HepG2 (cell line): ENCODE measurements around the gene SLC22A23. TPM values are rescaled to one million over a fixed set of nuclear protein-coding genes. Genes with fewer than 3 reads are reported as not detected.

Experiments
- ARID2 ChIP-seq: sonication (generic); formaldehyde crosslinking; IDR thresholded peaks from 2 replicates; pipeline ENCODE4 v1.8.1; 2022; ENCODE audit warnings: mild to moderate bottlenecking, missing genetic modification reagents, borderline replicate concordance
- ERF ChIP-seq: IDR thresholded peaks from 2 replicates; pipeline ENCODE4 v1.6.1; 2018; ENCODE audit warnings: missing biosample characterization, missing genetic modification reagents
- HCFC1 ChIP-seq: fragments of 150-350 bp; IDR thresholded peaks from 2 replicates; pipeline ENCODE4 v1.6.1; 2014; ENCODE audit warnings: low read depth, low read length
- HNF4A ChIP-seq: sonication (generic); formaldehyde crosslinking; IDR thresholded peaks from 2 replicates; pipeline ENCODE4 v1.4.0; 2020; ENCODE audit warnings: missing genetic modification reagents
- MED8 ChIP-seq: sonication (generic); formaldehyde crosslinking; IDR thresholded peaks from 2 replicates; pipeline ENCODE4 v1.8.1; 2023; ENCODE audit warnings: mild to moderate bottlenecking, missing genetic modification reagents; ENCODE audit not compliant: insufficient replicate concordance
- POLR2AphosphoS5 ChIP-seq: IDR thresholded peaks from 2 replicates; pipeline ENCODE4 v1.6.1; 2012; ENCODE audit warnings: low read depth, low read length
- RBAK ChIP-seq: sonication (generic); formaldehyde crosslinking; IDR thresholded peaks from 2 replicates; pipeline ENCODE4 v1.5.1; 2020; ENCODE audit warnings: mild to moderate bottlenecking, missing genetic modification reagents
- ZNF292 ChIP-seq: sonication (generic); formaldehyde crosslinking; IDR thresholded peaks from 2 replicates; pipeline ENCODE4 v1.8.1; 2022; ENCODE audit warnings: mild to moderate bottlenecking, low read depth, missing genetic modification reagents, borderline replicate concordance
- ZNF329 ChIP-seq: sonication (generic); formaldehyde crosslinking; IDR thresholded peaks from 2 replicates; pipeline ENCODE4 v1.9.0; 2021; ENCODE audit warnings: low read depth, mild to moderate bottlenecking, missing genetic modification reagents
- ZNF572 ChIP-seq: sonication (generic); formaldehyde crosslinking; IDR thresholded peaks from 2 replicates; pipeline ENCODE4 v1.5.1; 2020; ENCODE audit warnings: mild to moderate bottlenecking, missing genetic modification reagents
- ZNF724P ChIP-seq: sonication (generic); formaldehyde crosslinking; IDR thresholded peaks from 2 replicates; pipeline ENCODE4 v1.8.0; 2022; ENCODE audit warnings: missing genetic modification reagents, borderline replicate concordance
- polyA plus RNA-seq, 8 experiments: library from polyadenylated mRNA; depleted of rRNA in 3 of 8; stranded (reverse) in 7 of 8; unstranded in 1 of 8; fragments of >200 nt; fragmentation: Illumina TruSeq in 4 of 8; extraction: Trizol in 4 of 8; gene quantifications; 2 replicates each; pipeline versions ENCODE4 v1.2.1 to v1.2.3, GENCODE V29; 2011 to 2016; ENCODE audit warnings: low read depth in 4 of 8, missing spikeins in 1 of 8, mixed read lengths in 1 of 8; ENCODE audit not compliant: insufficient read depth in 1 of 8
- total RNA-seq, 5 experiments: library from RNA; depleted of rRNA; stranded (reverse); fragments of >200 nt; fragmentation: Illumina TruSeq; extraction: Trizol; gene quantifications; 2 replicates each; pipeline ENCODE4 v1.2.3, GENCODE V29; 2016; ENCODE audit warnings: low read depth in 1 of 5
- TF ChIP-seq, protein P1 (sequence below): sonication (generic); formaldehyde crosslinking; IDR thresholded peaks from 2 replicates; pipeline ENCODE4 v1.9.0; 2021; ENCODE audit warnings: missing genetic modification reagents, borderline replicate concordance
- TF ChIP-seq, protein P2 (sequence below): sonication (generic); formaldehyde crosslinking; IDR thresholded peaks from 2 replicates; pipeline ENCODE4 v1.4.0; 2020; ENCODE audit warnings: missing genetic modification reagents
- TF ChIP-seq, protein P3 (sequence below): sonication (generic); formaldehyde crosslinking; IDR thresholded peaks from 2 replicates; pipeline ENCODE4 v1.4.0; 2020; ENCODE audit warnings: missing genetic modification reagents, mild to moderate bottlenecking, borderline replicate concordance
- TF ChIP-seq, protein P4 (sequence below): sonication (generic); formaldehyde crosslinking; IDR thresholded peaks from 2 replicates; pipeline ENCODE4 v1.4.0; 2020; ENCODE audit warnings: mild to moderate bottlenecking, low read depth, missing genetic modification reagents

The SLC22A23 gene
- total and polyA plus RNA-seq, 2 of the 13 experiments (the other 11 are each of a cell fraction or from before 2014, with no cell fraction given) = 11.8 to 17.5 TPM

DNA sequence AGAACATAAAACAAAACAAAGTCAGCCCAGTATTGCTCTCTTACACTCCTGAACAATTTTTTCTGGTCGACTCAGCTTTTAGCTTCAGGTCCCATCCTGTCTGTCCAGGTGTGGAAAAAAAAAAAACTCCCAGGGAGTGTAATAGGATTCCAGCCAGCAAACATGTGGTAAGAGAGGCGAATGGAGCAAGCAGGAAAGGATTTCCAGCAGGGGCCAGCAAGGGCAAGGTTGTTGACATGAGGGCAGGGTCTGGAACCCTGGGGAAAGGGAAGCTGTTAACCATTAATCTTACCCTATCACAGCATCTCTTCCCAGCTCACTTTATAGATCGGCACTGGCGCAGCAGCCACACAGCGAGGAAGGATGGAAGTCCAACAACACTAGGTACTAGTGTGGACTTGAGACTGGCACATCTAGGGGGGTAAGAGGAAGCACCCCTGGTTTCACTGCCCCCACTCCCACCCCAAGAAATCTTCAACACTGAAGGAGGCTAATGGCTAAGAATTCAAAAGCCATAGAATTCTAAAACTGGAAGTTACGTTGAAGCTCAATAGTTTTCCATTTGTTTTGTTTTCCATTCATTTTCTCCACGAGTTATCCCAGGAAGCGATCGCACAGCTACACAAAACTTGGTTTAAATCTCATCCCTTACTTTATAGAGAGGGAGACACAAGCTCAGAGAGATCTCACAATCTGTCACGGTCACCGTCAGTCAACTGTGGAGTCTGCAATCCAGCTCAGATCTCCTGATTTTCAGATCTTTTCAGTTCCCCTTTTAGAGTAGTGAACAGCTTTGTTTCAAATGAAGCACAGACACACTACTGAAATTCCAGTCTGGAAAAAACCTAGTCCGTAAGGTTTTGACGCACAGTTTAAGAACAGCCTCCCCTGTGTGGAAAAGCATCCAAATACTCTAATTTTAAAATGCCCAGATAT lies 53.3 kb downstream of the SLC22A23 start (continued):
- peak; percentile 95 for TF ChIP-seq HNF4A (CRISPR knock-in tag)
- TF ChIP-seq ZNF292 = peak; percentile 99
- TF ChIP-seq, protein P1, sequence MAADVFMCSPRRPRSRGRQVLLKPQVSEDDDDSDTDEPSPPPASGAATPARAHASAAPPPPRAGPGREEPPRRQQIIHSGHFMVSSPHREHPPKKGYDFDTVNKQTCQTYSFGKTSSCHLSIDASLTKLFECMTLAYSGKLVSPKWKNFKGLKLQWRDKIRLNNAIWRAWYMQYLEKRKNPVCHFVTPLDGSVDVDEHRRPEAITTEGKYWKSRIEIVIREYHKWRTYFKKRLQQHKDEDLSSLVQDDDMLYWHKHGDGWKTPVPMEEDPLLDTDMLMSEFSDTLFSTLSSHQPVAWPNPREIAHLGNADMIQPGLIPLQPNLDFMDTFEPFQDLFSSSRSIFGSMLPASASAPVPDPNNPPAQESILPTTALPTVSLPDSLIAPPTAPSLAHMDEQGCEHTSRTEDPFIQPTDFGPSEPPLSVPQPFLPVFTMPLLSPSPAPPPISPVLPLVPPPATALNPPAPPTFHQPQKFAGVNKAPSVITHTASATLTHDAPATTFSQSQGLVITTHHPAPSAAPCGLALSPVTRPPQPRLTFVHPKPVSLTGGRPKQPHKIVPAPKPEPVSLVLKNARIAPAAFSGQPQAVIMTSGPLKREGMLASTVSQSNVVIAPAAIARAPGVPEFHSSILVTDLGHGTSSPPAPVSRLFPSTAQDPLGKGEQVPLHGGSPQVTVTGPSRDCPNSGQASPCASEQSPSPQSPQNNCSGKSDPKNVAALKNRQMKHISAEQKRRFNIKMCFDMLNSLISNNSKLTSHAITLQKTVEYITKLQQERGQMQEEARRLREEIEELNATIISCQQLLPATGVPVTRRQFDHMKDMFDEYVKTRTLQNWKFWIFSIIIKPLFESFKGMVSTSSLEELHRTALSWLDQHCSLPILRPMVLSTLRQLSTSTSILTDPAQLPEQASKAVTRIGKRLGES (CRISPR knock-in tag) = no peak
- peak; percentile 96 for TF ChIP-seq MED8 (CRISPR knock-in tag)
- peak; percentile 95 for TF ChIP-seq ERF
- TF ChIP-seq RBAK (CRISPR knock-in tag) = peak; percentile 71; the same call in 1 of the 2 replicates
- no peak for TF ChIP-seq ZNF572 (CRISPR knock-in tag)
- TF ChIP-seq, protein P2, sequence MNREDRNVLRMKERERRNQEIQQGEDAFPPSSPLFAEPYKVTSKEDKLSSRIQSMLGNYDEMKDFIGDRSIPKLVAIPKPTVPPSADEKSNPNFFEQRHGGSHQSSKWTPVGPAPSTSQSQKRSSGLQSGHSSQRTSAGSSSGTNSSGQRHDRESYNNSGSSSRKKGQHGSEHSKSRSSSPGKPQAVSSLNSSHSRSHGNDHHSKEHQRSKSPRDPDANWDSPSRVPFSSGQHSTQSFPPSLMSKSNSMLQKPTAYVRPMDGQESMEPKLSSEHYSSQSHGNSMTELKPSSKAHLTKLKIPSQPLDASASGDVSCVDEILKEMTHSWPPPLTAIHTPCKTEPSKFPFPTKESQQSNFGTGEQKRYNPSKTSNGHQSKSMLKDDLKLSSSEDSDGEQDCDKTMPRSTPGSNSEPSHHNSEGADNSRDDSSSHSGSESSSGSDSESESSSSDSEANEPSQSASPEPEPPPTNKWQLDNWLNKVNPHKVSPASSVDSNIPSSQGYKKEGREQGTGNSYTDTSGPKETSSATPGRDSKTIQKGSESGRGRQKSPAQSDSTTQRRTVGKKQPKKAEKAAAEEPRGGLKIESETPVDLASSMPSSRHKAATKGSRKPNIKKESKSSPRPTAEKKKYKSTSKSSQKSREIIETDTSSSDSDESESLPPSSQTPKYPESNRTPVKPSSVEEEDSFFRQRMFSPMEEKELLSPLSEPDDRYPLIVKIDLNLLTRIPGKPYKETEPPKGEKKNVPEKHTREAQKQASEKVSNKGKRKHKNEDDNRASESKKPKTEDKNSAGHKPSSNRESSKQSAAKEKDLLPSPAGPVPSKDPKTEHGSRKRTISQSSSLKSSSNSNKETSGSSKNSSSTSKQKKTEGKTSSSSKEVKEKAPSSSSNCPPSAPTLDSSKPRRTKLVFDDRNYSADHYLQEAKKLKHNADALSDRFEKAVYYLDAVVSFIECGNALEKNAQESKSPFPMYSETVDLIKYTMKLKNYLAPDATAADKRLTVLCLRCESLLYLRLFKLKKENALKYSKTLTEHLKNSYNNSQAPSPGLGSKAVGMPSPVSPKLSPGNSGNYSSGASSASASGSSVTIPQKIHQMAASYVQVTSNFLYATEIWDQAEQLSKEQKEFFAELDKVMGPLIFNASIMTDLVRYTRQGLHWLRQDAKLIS (CRISPR knock-in tag) = peak; percentile 38; the same call in 1 of the 2 replicates
- TF ChIP-seq, protein P3, sequence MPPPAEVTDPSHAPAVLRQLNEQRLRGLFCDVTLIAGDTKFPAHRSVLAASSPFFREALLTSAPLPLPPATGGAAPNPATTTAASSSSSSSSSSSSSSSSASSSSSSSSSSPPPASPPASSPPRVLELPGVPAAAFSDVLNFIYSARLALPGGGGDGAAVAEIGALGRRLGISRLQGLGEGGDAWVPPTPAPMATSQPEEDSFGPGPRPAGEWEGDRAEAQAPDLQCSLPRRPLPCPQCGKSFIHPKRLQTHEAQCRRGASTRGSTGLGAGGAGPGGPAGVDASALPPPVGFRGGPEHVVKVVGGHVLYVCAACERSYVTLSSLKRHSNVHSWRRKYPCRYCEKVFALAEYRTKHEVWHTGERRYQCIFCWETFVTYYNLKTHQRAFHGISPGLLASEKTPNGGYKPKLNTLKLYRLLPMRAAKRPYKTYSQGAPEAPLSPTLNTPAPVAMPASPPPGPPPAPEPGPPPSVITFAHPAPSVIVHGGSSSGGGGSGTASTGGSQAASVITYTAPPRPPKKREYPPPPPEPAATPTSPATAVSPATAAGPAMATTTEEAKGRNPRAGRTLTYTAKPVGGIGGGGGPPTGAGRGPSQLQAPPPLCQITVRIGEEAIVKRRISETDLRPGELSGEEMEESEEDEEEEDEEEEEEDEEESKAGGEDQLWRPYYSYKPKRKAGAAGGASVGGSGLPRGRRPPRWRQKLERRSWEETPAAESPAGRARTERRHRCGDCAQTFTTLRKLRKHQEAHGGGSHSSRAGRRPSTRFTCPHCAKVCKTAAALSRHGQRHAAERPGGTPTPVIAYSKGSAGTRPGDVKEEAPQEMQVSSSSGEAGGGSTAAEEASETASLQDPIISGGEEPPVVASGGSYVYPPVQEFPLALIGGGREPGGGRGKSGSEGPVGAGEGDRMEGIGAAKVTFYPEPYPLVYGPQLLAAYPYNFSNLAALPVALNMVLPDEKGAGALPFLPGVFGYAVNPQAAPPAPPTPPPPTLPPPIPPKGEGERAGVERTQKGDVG (CRISPR knock-in tag) = peak; percentile 56; the same call in 1 of the 2 replicates
- TF ChIP-seq ZNF724P (CRISPR knock-in tag) = 0 out of 2 replicates have a peak, but pooled peaks have one; percentile 24
- peak; percentile 96 for TF ChIP-seq POLR2AphosphoS5
- TF ChIP-seq HCFC1 = no peak
- TF ChIP-seq ZNF329 (CRISPR knock-in tag) = no peak
- TF ChIP-seq, protein P4, sequence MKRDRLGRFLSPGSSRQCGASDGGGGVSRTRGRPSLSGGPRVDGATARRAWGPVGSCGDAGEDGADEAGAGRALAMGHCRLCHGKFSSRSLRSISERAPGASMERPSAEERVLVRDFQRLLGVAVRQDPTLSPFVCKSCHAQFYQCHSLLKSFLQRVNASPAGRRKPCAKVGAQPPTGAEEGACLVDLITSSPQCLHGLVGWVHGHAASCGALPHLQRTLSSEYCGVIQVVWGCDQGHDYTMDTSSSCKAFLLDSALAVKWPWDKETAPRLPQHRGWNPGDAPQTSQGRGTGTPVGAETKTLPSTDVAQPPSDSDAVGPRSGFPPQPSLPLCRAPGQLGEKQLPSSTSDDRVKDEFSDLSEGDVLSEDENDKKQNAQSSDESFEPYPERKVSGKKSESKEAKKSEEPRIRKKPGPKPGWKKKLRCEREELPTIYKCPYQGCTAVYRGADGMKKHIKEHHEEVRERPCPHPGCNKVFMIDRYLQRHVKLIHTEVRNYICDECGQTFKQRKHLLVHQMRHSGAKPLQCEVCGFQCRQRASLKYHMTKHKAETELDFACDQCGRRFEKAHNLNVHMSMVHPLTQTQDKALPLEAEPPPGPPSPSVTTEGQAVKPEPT (CRISPR knock-in tag) = no peak
- peak; percentile 97; the same call in 1 of the 2 replicates for TF ChIP-seq ARID2 (CRISPR knock-in tag)
